Activated CD8-positive, alpha-beta memory T cell treated with anti-CD3 and anti-CD28 coated beads, Interleukin-2, amount 50 U/mL, for 1 hour (primary cell): ENCODE results near the gene TPRA1.
"Not testable (repeated sequence)": the region's sequence is repeated elsewhere in the genome, so short reads cannot be mapped to it uniquely, and the experiment has no call there.

ENCODE experiments used
- DNase-seq: peaks from one replicate; pipeline ENCODE4 v3.0.0-alpha.2; 2020; ENCODE audit errors: extremely low read depth

The TPRA1 gene

DNA sequence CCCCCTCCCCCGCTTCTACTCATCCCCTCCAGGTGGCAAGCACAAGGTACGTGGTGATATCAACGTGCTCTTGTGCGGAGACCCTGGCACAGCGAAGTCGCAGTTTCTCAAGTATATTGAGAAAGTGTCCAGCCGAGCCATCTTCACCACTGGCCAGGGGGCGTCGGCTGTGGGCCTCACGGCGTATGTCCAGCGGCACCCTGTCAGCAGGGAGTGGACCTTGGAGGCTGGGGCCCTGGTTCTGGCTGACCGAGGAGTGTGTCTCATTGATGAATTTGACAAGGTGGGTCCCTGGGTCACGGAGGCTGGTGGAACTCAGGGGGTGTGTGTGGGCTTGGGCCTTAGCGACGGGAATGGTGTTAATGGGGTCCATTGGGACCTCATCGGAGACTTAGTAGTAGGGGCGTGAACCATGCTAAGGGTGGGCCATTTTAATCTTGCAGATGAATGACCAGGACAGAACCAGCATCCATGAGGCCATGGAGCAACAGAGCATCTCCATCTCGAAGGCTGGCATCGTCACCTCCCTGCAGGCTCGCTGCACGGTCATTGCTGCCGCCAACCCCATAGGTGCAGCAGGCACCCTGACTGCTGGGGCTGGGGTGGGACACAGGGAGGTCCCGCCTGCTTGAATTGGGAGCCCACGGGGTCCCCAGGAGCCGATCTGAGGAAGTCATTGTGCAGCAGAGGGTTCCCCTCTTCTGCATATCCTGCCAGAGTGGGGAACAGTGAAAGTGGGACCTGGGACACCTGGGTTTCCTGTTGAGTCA lies 26.5 kb upstream of the TPRA1 start:
- DNase-seq: no peak

DNA sequence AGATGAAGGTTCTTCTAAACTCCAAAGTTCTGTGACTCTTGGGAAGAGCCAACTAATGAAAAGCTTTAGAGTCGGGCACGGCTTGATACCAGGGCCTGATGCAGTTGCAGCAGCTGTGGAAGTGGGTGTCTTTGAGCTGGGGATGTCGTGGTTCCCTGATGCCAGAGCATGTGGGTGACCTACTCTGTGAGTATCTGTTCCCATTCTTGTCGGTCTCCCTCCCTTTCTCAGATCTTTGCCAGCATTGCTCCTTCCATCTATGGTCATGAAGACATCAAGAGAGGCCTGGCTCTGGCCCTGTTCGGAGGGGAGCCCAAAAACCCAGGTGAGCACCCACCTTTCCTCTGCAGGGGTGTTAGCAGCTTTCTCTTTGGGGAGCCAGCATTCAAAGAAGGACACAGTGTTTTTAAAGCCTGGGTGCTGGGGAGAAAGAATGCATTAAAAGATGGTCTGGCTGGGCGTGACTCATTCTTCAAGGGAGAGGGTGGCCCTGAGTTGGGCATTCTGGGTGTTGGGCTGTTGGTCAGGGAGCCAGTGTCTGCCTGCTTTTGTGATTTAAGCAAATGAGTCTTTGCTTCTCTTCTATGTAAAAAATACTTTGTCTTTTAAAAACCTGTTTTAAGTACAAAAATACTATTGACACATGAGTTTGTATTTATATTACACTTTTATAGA lies 25.2 kb upstream of the TPRA1 start:
- DNase-seq: no peak

GRCh38 chr3:127614928-127615589 lies 24.5 kb upstream of the TPRA1 start:
- no peak for DNase-seq

DNA sequence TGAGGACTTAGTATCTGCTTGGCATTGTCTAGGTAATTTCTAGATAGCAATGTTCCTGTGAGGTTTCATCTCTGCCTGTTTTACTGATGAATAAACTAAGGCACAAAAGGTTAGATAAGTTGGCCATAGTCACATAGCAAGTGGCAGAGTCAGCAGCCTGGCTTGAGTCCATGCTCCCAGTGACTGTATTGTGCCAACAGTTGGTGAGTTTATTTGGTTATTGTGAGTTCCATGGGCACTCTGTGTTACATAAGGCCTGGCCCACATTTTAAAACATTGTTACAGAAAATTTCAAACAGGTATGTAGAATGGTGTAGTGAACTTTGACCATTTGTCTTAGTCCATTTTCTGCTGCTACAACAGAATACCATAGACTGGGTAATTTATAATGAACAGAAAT lies 22.9 kb upstream of the TPRA1 start:
- DNase-seq: no peak

DNA sequence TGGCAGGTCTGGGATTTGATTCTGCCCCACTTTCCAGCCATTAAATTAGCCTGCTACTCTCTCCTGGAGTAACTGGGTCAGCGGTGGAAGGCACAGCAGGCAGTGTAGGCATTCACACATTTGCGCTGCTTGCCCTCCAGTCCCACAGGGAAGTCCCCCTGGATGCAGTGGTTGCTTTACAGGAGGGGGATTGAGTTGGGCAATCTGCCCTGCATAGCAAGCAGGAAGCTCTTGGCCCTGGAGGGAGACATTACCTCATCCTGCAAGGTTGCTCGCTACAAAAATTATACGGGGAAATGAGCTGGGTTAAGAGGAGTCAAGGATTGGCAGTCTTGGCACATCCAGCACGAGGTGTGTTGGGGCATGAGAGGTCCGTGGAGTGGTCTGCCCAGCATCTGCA lies 22.4 kb upstream of the TPRA1 start:
- no peak for DNase-seq

- no peak for DNase-seq
These were observed 20.7 kb upstream of the TPRA1 start for GRCh38 chr3:127611251-127611650.

DNA sequence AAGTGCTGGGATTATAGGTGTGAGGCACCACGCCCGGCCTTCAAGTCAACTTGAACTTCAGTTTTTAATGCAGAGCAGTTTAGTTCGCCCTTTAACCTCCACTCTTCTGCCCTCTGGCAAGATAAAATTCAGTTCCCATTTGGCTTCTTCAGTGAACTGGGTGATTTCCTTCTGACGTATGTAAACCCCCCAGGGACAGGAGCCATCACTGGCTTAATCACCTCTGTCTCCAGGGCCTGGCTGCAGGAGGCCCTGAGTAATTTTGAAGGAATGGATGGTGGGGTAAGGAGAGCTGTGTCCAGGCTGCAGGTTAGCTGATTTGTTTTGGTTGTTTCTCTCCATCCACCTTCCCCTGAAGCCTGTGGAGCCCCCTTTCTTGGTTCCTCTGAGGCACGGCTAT lies 19.6 kb upstream of the TPRA1 start:
- no peak for DNase-seq

DNA sequence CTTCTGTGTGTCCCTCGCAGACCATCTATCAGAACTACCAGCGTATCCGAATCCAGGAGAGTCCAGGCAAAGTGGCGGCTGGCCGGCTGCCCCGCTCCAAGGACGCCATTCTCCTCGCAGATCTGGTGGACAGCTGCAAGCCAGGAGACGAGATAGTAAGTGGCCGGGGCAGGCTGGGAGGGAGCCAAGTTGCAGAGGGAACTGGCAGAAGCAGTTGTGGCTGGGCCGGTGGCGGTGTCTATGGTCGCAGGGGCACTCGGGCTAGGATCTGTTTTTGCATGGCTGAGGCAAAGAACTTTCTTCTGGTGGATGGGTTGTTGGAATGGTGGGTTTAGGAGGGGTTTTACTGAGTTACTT lies 17.8 kb upstream of the TPRA1 start:
- no peak for DNase-seq

DNA sequence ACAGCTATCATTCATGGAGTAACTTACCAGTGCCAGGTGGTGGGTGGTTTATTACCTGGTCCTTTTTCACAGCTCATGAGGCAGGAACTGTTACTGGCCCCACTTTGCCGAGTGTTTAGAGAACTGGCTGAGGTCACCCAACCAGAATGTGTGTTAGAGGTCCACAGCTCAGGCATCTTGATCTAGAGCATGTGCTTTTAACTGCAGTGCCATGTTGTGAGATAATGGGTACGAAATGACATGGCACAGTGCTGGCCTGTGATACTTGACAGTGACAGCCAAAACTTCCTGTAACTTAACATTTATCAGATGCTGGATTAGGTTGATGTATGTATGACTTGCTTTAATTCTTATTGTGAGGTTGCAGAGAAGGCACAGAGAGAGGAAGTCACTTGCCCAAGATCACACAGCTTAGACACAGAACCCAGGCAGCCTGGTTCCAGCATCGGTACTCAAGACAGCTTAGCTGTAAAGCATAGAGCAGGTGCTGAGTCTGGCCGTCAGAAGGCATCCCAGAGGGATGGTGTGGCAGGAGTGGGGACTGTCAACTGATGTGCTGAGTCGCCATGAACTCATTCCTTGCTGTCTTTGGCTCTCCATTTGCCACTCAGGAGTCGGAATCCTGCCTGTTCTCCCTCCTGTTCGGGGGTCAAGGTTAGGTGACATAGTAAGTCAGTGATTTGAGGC lies 17.3 kb upstream of the TPRA1 start:
- DNase-seq: no peak

- DNase-seq: no peak
These were observed 16.6 kb upstream of the TPRA1 start for GRCh38 chr3:127606981-127607595.

GRCh38 chr3:127606086-127606805 lies 15.7 kb upstream of the TPRA1 start:
- DNase-seq: no peak

- not testable (repeated sequence) for DNase-seq
These were observed 15.0 kb upstream of the TPRA1 start for GRCh38 chr3:127605547-127605946.

DNA sequence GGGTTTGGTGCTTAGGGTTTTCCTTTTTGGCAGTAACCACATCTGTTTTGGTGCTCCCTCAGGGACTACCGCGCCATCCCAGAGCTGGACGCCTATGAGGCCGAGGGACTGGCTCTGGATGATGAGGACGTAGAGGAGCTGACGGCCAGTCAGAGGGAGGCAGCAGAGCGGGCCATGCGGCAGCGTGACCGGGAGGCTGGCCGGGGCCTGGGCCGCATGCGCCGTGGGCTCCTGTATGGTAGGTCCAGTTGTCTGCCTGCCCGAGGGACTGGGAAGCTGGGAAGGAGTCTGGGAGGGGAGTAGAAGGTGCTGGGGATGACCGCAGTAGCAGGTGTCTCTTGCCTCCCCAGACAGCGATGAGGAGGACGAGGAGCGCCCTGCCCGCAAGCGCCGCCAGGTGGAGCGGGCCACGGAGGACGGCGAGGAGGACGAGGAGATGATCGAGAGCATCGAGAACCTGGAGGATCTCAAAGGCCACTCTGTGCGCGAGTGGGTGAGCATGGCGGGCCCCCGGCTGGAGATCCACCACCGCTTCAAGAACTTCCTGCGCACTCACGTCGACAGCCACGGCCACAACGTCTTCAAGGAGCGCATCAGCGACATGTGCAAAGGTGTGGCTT lies 14.1 kb upstream of the TPRA1 start:
- DNase-seq: no peak

DNA sequence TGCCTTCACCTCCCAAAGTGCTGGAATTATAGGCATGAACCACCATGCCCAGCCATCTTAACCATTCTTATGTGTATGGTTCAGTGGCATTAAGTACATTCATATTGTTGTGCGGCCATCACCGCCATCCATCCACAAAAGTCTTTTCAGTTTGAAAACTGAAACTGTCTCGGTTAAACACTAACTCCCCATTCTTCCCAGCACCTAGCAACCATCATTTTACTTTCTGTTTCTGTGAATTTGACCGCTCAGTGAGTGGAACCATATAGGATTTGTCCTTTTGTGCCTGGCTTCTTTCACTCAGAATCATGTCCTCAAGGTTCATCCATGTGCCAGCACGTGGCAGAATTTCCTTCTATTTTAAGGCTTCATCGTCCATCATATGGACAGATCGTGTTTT lies 13.5 kb upstream of the TPRA1 start:
- no peak for DNase-seq

GRCh38 chr3:127600749-127601456 lies 10.4 kb upstream of the TPRA1 start:
- no peak for DNase-seq

- DNase-seq: no peak
These were observed 8.5 kb upstream of the TPRA1 start for GRCh38 chr3:127598841-127599570.

GRCh38 chr3:127597020-127597771 lies 6.7 kb upstream of the TPRA1 start:
- DNase-seq: no peak

DNA sequence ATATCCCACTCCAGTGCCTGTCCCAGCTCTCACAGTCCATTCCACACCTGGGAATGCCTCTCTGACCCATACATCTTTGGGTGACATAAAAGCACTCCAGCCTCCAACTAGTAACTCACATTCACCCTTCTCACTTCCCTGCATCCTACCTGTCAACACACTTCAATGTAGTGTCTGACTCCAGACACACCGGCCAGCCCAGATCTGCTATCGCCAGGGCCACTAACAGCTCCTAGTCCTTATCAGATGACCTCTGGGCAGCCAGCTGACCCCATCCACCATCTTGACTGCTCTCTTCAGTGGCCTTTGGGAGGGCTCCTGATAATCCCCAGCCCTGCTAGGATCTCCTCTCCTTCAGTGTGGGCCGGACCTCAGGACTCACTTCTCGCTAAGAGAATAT lies 4.8 kb upstream of the TPRA1 start:
- no peak for DNase-seq

DNA sequence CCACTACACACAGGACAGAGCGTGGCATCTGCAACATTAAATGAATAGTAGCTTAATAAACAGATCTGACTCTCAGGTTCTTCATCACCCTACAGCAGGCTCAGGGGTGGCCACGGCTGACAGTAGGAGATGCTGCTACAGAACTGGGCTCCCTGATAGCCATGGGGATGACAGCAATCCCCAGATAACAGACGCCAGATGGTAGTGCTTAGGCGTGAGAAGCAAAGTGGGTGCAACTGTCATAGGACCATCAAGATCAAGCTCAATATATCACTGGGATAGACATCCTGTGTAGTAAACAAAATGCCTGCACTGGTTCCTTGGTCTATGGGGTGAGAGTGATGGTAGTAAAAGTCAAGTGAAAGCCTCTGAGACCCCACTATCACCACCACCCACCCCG lies 2.6 kb upstream of the TPRA1 start:
- no peak for DNase-seq
